Renal cortical epithelial cell (primary cell): ENCODE measurements around the gene ZNF436. TPM values are rescaled to one million over a fixed set of nuclear protein-coding genes. Genes with fewer than 3 reads are reported as not detected.
"Not testable (repeated sequence)": the region's sequence is repeated elsewhere in the genome, so short reads cannot be mapped to it uniquely, and the experiment has no call there.

Experiments
- DNase-seq: peaks from one replicate; pipeline ENCODE4 v3.0.0-alpha.2; 2011; ENCODE audit warnings: low read depth
- total RNA-seq: library from RNA; depleted of rRNA; stranded (reverse); fragments of >200 nt; gene quantifications from 2 replicates; pipeline ENCODE4 v1.2.3, GENCODE V29; 2014

The ZNF436 gene
- total RNA-seq, 1 donor from 2014 or later = 35.2 TPM

- DNase-seq = not testable (repeated sequence)
Observed at GRCh38 chr1:23310280-23310679, 59.4 kb downstream of the ZNF436 start.

Other genes with a start within 250 kb of the ZNF436 start
- 30.7 and 65.1 TPM in 2 replicates for gene LUZP1, start 201.0 kb downstream of the ZNF436 start, total RNA-seq
- under 0.01 TPM in 1 of 2 replicates, not detected in the other for gene HTR1D, start 152.3 kb downstream of the ZNF436 start, total RNA-seq
- 65.8 and 131 TPM in 2 replicates for gene HNRNPR, start 25.6 kb downstream of the ZNF436 start, total RNA-seq
- 4.2 and 9.6 TPM in 2 replicates for gene TCEA3, start 54.9 kb upstream of the ZNF436 start, total RNA-seq
- gene ASAP3, start 114.3 kb upstream of the ZNF436 start, total RNA-seq = 14.4 and 41.3 TPM in 2 replicates
- gene E2F2, start 161.4 kb upstream of the ZNF436 start, total RNA-seq = 0.15 and 0.69 TPM in 2 replicates
- gene ID3, start 189.7 kb upstream of the ZNF436 start, total RNA-seq = 29.9 and 65.3 TPM in 2 replicates